Thoracic aorta (tissue), 2 donors: ENCODE data around the gene TAF12. TPM values are rescaled to one million over a fixed set of nuclear protein-coding genes. Genes with fewer than 3 reads are reported as not detected.

Experiments
- ATAC-seq: fragments of 150-250 bp; one replicate; pipeline ENCODE4 v1.8.0; 2017; ENCODE audit warnings: low read depth; ENCODE audit not compliant: insufficient number of reproducible peaks, low FRiP score
- DNase-seq: peaks from one replicate; pipeline ENCODE4 v3.0.0-alpha.2; 2020; ENCODE audit warnings: low spot score
- H3K27ac ChIP-seq, 2 donors: fragments of 200-600 bp; sonication (generic); 1 replicate in 1 of 2; 2 replicates in 1 of 2; pipeline ENCODE4 v1.5.1; 2016; ENCODE audit warnings: mild to moderate bottlenecking in 2 of 2, moderate library complexity in 2 of 2
- H3K27me3 ChIP-seq: fragments of 200-600 bp; sonication (generic); replicated peaks from 2 replicates; pipeline ENCODE4 v1.6.0; 2016; ENCODE audit warnings: mild to moderate bottlenecking; ENCODE audit not compliant: insufficient read depth
- H3K36me3 ChIP-seq: fragments of 200-600 bp; sonication (generic); one replicate; pipeline ENCODE4 v1.5.1; 2016
- H3K4me1 ChIP-seq, 2 donors: fragments of 200-600 bp; sonication (generic); 1 replicate in 1 of 2; 2 replicates in 1 of 2; pipeline versions ENCODE4 v1.5.1 to v1.6.0; 2016; ENCODE audit warnings: low read depth in 2 of 2, mild to moderate bottlenecking in 1 of 2; ENCODE audit not compliant: control insufficient read depth in 1 of 2
- H3K4me3 ChIP-seq: fragments of 200-600 bp; sonication (generic); 2 replicates; pipeline ENCODE4 v1.5.1; 2016; ENCODE audit warnings: mild to moderate bottlenecking
- H3K9me3 ChIP-seq: fragments of 200-600 bp; sonication (generic); 2 replicates; pipeline ENCODE4 v1.5.1; 2016
- CTCF ChIP-seq: fragments of 200-600 bp; sonication (generic); IDR thresholded peaks from one replicate; pipeline ENCODE4 v1.5.1; 2019; ENCODE audit warnings: antibody characterized with exemption
- total RNA-seq, 2 donors: library from RNA; depleted of rRNA; stranded (reverse); fragments of >200 nt; gene quantifications; one replicate each; pipeline versions ENCODE4 v1.1.0 to v1.2.3, GENCODE V29; 2016

Gene TAF12
- total RNA-seq, 2 donors from 2014 or later = 11.7 to 17.2 TPM

- H3K4me3 ChIP-seq = peak overlapping the region; percentile 100
- no peak for ATAC-seq
- H3K27me3 ChIP-seq = no peaks in the 10 kb centered on the region
- H3K27ac ChIP-seq = peak overlapping the region; percentile 82 to 94
- peaks cover 13% of the 10 kb centered on the region for H3K36me3 ChIP-seq
- TF ChIP-seq CTCF = no peak
- DNase-seq = no peak
- peaks cover 15 to 27% of the 10 kb centered on the region in 2 donors for H3K4me1 ChIP-seq
- no peaks in the 10 kb centered on the region for H3K9me3 ChIP-seq
Observed at GRCh38 chr1:28582248-28582615, 60.6 kb downstream of the TAF12 start.

GRCh38 chr1:28581531-28582247 lies 61.2 kb downstream of the TAF12 start:
- Histone ChIP-seq H3K9me3 (no peaks in the 10 kb centered on the region), H3K27ac (peak overlapping the region; percentile 82 to 94), H3K4me1 (peaks cover 15 to 27% of the 10 kb centered on the region in 2 donors), H3K27me3 (no peaks in the 10 kb centered on the region), H3K36me3 (peaks cover 13% of the 10 kb centered on the region), H3K4me3 (peak overlapping the region; percentile 100)
- DNase-seq (peak; percentile 87), ATAC-seq (peak; percentile 84)
- TF ChIP-seq CTCF = no peak

- Histone ChIP-seq H3K36me3 (peaks cover 13% of the 10 kb centered on the region), H3K4me1 (peaks cover 15 to 27% of the 10 kb centered on the region in 2 donors), H3K27ac (peak overlapping the region; percentile 82 to 94), H3K9me3 (no peaks in the 10 kb centered on the region), H3K4me3 (peak overlapping the region; percentile 100), H3K27me3 (no peaks in the 10 kb centered on the region)
- TF ChIP-seq CTCF = no peak
- no peak for ATAC-seq
- no peak for DNase-seq
Observed at GRCh38 chr1:28580722-28581530, 61.9 kb downstream of the TAF12 start.

- no peak for TF ChIP-seq CTCF
- H3K27ac ChIP-seq = no peak overlapping the region
- no peak overlapping the region for H3K4me3 ChIP-seq
- ATAC-seq = no peak
- H3K9me3 ChIP-seq = no peaks in the 10 kb centered on the region
- peaks cover 15% of the 10 kb centered on the region for H3K36me3 ChIP-seq
- no peaks in the 10 kb centered on the region for H3K27me3 ChIP-seq
- DNase-seq = no peak
- H3K4me1 ChIP-seq = peaks cover 15 to 27% of the 10 kb centered on the region in 2 donors
Observed at GRCh38 chr1:28579401-28579800, 63.5 kb downstream of the TAF12 start.

GRCh38 chr1:28578696-28579218 lies 64.1 kb downstream of the TAF12 start:
- Histone ChIP-seq H3K4me3 (no peak overlapping the region), H3K4me1 (peaks cover 15 to 27% of the 10 kb centered on the region in 2 donors), H3K36me3 (peaks cover 16% of the 10 kb centered on the region), H3K9me3 (no peaks in the 10 kb centered on the region), H3K27ac (no peak overlapping the region), H3K27me3 (no peaks in the 10 kb centered on the region)
- DNase-seq (no peak), ATAC-seq (no peak)
- no peak for TF ChIP-seq CTCF
